ENCODE results near the gene PCDHGC4.

DNA sequence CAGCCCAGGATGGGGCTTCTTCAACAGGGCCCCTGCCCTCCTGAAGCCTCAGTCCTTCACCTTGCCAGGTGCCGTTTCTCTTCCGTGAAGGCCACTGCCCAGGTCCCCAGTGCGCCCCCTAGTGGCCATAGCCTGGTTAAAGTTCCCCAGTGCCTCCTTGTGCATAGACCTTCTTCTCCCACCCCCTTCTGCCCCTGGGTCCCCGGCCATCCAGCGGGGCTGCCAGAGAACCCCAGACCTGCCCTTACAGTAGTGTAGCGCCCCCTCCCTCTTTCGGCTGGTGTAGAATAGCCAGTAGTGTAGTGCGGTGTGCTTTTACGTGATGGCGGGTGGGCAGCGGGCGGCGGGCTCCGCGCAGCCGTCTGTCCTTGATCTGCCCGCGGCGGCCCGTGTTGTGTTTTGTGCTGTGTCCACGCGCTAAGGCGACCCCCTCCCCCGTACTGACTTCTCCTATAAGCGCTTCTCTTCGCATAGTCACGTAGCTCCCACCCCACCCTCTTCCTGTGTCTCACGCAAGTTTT lies 27.6 kb downstream of the PCDHGC4 start:
- TF ChIP-seq, protein P1, sequence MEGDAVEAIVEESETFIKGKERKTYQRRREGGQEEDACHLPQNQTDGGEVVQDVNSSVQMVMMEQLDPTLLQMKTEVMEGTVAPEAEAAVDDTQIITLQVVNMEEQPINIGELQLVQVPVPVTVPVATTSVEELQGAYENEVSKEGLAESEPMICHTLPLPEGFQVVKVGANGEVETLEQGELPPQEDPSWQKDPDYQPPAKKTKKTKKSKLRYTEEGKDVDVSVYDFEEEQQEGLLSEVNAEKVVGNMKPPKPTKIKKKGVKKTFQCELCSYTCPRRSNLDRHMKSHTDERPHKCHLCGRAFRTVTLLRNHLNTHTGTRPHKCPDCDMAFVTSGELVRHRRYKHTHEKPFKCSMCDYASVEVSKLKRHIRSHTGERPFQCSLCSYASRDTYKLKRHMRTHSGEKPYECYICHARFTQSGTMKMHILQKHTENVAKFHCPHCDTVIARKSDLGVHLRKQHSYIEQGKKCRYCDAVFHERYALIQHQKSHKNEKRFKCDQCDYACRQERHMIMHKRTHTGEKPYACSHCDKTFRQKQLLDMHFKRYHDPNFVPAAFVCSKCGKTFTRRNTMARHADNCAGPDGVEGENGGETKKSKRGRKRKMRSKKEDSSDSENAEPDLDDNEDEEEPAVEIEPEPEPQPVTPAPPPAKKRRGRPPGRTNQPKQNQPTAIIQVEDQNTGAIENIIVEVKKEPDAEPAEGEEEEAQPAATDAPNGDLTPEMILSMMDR (conservative IDR thresholded peaks at IDR 0.05; ENCODE audit: low read depth, low read length), result peak; percentile 96
- no peak for TF ChIP-seq EZH2 (IDR thresholded peaks at IDR 0.05; ENCODE audit: borderline replicate concordance, low read depth, low read length, poor library complexity, severe bottlenecking)

All from A673 (cell line).